Endometrium (tissue), 2 donors: ENCODE data around the gene TMEM41B.
"Not testable (repeated sequence)": the region's sequence is repeated elsewhere in the genome, so short reads cannot be mapped to it uniquely, and the experiment has no call there.

Experiments
- FAIRE-seq: peaks from 2 replicates; lab custom pipeline; 2012; peaks lifted over from hg19 to GRCh38; lab: Jason Lieb, UNC
- donor health status: control.
- donor health status: control.

TMEM41B gene

GRCh38 chr11:9314291-9315077 lies at the start of gene TMEM41B:
TSS of gene TMEM41B (minus strand) at chr11:9314593. CDS start at chr11:9314441, 152 bp downstream.
- FAIRE-seq: no peak

DNA sequence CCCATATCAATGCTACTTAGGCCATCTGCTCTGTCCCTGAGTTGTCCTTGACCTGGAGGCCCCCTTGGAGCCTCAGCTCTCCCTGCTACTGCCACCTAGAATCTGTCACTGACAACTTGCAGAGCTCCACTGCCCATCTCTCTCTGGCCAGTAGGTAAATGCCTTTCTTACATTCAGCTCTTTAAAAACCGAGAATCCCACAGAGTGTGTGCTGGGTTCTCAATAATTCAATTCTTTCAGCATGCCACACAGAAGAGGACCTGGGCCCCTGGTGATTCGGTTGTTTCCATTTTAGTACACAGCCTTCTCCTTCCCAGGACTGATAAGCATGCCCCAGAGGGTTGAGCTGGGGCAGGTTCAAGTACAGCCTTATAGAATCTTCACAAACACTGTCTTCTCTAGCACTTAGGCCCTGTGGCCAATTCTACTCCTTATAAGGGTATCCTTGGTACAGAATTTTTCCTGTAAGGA lies 48.0 kb upstream of the TMEM41B start:
- FAIRE-seq: no peak

- not testable (repeated sequence) for FAIRE-seq
These were observed 46.6 kb upstream of the TMEM41B start for GRCh38 chr11:9360862-9361622.

DNA sequence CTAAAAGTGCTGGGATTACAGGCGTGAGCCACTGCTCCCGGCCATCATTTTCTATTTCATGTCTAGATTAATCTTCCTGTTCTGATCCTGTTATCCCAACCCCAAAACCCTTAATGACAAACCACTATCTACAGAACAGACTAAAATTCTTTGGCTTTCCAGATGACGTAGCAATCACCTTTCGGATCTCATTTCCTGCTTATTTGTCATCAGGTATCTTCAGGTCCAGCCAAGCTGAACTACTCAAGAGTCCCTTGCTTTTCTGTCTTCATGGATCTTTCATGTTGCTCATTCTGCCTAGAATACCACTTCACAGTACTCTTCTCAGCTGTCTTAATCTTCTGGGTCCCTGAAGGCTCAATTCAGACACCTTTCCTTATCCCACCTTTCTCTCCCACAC lies 42.6 kb upstream of the TMEM41B start:
- FAIRE-seq: no peak

DNA sequence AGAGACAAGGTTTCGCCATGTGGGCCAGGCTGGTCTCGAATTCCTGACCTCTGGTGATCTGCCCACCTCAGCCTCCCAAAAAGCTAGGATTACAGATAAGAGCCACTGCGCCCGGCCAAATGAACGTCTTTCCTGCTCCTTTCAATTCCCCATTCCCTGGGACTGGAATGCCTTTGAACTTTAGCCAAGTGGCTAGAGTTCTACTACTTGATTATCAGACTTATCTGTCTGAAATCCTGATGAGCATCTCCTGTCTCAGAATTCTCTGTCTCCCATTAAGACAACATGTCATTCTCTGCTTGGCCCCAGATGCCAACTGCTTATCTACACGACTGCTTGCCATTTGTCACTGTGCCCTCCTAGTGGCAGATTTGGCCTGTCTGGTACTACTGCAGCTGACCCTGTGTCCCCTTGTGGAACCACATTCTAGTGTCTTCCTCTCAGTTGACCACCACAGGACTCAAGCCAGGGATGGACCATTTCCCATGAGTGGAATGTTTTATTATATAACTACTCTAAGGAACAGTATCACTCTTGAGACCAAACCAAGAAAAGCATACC lies 37.0 kb upstream of the TMEM41B start:
- FAIRE-seq: no peak

DNA sequence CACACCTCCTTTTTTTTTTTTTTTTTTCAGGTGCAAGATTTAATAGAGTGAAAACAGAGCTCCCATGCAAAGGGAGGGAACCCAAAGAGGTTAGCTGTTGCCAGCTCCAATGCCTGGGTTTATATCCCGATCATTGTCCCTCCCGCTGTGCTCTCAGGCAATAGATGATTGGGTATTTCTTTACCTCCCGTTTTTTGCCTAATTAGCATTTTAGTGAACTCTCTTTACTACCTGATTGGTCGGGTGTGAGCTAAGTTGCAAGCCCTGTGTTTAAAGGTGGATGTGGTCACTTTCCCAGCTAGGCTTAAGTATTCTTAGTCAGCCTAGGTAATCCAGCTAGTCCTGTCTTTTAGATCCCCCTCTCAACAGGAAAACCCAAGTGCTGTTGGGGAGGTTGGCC lies 33.4 kb upstream of the TMEM41B start:
- FAIRE-seq: not testable (repeated sequence)

- no peak for FAIRE-seq
These were observed 32.7 kb upstream of the TMEM41B start for GRCh38 chr11:9347100-9347499.

- FAIRE-seq: no peak
These were observed 29.8 kb upstream of the TMEM41B start for GRCh38 chr11:9344061-9344680.

DNA sequence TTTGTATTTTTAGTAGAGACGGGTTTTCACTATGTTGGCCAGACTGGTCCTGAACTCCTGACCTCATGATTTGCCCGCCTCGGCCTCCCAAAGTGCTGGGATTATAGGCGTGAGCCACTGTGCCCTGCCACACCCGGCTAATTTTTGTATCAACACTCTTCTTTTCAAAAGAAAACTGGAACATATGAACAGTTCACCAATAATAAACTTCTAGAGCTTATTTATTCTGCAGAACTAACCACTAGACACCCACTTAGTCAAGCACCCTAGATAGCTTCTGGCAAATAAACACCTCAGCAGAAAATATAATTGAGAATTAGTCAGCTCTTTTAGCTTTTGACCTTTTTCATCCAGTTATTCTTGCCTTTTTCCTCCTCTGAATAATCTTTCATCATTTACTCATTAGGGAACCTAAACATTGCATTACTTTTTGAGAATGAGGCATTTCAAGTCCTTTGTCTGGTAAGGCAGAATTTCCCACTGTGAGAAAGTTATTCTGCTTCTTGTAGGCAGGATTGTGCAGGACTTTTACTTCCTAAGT lies 27.3 kb upstream of the TMEM41B start:
- FAIRE-seq: no peak

- FAIRE-seq: no peak
These were observed 18.3 kb upstream of the TMEM41B start for GRCh38 chr11:9332655-9333054.

GRCh38 chr11:9330387-9331384 lies 16.3 kb upstream of the TMEM41B start:
- FAIRE-seq: no peak

DNA sequence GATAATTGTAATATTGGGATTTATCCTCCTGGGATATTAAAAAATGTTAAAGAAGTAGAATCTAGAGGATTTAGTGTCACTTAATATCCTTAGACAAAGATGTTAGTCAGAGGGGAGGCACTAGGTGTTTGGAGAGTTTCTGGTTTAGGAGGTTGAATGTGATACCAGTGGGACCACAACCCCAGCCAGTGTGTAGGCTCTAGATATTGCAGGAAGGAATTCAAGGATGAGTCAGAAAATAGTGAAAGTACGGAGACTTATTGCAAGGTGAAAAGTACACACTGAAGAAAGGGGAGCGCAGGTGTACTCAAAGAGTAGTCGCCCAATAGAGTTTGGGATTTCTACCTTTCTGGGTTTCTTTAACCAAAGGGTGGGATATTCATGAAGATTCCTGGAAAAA lies 5.7 kb upstream of the TMEM41B start:
- FAIRE-seq: no peak

- FAIRE-seq: not testable (repeated sequence)
These were observed 5.1 kb upstream of the TMEM41B start for GRCh38 chr11:9319377-9320001.

- FAIRE-seq: not testable (repeated sequence)
These were observed 4.3 kb upstream of the TMEM41B start for GRCh38 chr11:9318442-9319376.

GRCh38 chr11:9316334-9316733 lies 1.9 kb upstream of the TMEM41B start:
- no peak for FAIRE-seq

GRCh38 chr11:9315078-9315688 lies 790 bp upstream of the TMEM41B start:
- FAIRE-seq: no peak

DNA sequence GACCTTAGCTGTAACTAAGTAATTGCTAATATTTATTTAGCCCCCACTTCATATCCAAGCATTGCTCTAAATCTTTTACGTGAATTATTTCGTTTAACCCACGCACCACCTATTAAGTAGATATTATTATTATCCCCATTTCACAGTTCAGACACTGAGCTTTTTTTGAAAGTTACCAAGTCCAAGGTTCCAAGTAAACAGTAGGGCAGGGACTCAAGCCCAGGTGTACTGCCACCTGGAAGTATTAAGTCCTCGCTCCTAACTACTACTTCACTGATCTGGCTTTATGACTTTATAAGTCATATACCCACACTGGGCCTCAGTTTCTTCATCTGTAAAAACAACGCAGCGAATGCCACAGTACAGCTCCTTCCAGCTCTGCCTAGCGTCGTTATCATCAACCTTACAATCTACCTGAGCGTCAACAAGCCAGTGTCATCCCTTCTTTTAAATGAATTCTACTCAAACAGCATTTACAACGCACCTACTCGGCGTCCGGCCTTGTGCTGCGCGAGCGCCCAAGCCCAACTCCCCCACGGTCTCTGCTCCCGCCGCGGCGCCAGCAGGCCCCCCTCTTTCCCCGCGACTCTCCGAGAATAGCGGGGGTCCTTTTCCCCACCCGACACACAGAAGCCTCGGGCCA lies 624 bp downstream of the TMEM41B start:
- no peak for FAIRE-seq

DNA sequence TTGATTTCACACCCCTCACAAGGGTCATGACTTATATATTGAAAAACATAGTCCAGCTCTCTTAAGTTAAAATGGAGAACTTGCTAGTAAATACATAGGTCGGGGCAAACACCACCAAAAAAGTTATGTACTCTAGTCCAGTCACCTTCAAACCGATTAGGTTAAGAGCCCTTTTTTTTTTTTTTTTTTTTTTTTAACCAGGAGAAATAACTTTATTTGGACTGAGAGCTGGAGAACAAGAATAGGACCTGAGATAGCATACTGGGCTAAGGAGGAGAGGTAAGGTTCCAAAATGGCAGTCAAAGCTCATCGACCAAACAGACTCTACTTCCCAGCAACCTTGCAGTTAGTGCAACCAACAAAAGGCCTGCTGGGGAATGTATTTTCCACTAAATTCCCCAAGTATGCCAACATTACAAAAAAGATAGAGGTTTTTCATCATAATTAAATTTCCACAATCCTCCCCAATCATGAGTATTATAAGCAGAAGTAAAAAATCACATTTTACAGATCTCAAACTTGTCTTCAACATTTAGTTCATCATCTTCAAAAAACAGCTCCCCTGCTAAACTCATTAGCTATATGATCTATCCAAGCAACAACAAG lies 3.8 kb downstream of the TMEM41B start:
- FAIRE-seq: no peak
